HG02759 (cell line): ENCODE data around the gene SMC4.
"Not testable (repeated sequence)": the region's sequence is repeated elsewhere in the genome, so short reads cannot be mapped to it uniquely, and the experiment has no call there.

Source experiments
- ATAC-seq: cut with Tn5 transposase; IDR thresholded peaks from one replicate; pipeline ENCODE4 v1.9.1; 2021; ENCODE audit warnings: mild to moderate bottlenecking, moderate library complexity; ENCODE audit not compliant: unreplicated experiment

The SMC4 gene

GRCh38 chr3:160399125-160400029, at the start of gene SMC4, which contains the start of gene IFT80:
TSS of gene SMC4 (plus strand) at chr3:160399650. CDS start at chr3:160400827, 1,177 bp downstream.
TSS of gene IFT80 (minus strand) at chr3:160399225. CDS start at chr3:160384600, 14,625 bp downstream.
- ATAC-seq = peak; percentile 91

DNA sequence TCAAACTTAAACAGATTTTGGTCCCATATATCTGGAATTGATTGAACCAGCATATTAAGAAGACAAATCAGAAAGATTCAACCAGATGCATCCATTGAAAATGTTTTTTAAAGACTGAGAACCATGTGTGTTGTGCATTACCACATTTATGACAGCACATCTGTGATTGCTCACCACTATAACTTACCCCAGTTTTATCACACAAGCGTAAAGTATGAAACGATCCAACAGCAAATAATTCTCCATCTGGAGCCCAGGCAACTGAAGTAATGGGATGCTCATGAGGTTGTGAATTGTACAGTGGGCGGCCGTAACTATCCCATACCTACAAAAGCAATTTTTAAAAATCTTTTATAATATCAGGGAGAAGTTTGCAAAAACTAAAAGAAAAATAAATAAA, 43.6 kb upstream of the SMC4 start:
- ATAC-seq = no peak

GRCh38 chr3:160362896-160363295, 36.6 kb upstream of the SMC4 start:
- ATAC-seq = not testable (repeated sequence)

GRCh38 chr3:160365869-160366522, 33.5 kb upstream of the SMC4 start:
- ATAC-seq = no peak

DNA sequence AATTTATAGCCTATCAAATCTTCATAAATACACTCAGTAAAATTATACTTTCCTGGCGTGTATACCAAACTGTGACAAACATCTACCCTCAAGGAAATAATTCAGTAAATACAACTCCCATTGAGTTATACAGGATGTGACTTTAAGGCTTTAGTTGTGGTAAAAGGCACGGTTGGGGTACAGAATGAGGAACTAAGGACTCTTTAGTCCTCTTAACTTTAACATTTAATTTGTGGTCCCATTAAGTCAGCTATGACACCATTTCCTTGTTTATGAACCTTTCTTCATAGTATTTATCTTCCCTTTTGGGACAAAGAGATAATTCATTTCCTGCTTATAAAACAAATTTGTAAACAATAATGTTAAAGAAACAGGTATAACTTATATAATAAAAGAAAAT, 30.6 kb upstream of the SMC4 start:
- ATAC-seq = peak; percentile 49

- no peak for ATAC-seq
Measured at GRCh38 chr3:160369784-160370183, 29.7 kb upstream of the SMC4 start.

DNA sequence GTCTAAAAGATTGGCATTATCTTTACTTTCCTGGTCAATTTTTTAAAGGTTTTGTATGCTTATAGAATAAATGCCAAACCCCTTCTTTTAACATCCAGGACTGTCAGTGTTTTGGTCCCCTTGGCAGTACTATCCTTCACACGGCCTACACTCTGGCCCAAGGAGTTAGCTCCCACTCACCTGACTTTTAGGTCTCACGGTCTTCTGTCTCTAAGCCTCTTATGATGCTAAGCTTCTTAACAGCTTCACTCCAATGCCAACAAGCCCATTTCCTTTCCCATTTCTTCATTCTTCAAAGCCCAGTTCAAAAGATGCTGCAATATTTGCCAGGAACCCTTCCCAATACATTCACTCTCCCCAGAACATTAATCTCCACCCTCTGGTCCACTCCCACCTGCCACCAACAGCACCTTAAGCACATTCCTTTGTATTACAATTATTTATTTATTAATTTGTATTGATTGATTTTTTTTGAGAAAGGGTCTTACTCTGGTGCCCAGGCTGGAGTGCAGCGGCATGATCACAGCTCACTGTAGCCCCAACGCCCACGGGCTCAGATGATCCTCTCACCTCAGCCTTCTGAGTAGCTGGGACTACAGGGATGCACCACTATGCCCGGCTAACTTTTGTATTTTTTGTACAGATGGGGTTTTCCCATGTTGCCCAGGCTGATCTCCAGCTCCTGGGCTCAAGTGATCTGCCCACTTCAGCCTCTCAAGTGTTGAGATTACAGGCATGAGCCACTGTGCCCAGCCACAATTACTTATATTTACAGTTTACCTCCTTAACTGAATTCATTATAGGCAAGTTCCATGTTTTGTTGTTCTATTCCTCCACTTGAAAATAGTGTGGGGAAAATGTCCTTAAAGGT, 28.2 kb upstream of the SMC4 start:
- no peak for ATAC-seq

- ATAC-seq = no peak
Measured at GRCh38 chr3:160372780-160373179, 26.7 kb upstream of the SMC4 start.

DNA sequence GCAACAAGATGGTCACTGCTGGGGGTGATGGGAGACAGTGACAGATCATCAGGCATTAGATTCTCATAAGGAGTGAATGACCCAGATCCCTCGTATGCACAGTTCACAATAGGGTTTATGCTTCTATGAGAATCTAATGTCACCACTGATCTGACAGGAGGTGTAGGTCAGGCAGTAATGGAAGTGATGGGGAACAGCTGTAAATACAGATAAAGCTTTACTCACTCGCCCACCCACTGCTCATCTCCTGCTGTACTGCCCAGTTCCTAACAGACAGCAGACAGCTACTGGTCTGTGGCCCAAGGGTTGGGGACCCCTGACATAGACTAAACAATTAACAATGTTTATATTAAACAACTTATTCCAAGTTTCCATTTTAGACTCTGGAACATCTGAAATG, 25.8 kb upstream of the SMC4 start:
- no peak for ATAC-seq

DNA sequence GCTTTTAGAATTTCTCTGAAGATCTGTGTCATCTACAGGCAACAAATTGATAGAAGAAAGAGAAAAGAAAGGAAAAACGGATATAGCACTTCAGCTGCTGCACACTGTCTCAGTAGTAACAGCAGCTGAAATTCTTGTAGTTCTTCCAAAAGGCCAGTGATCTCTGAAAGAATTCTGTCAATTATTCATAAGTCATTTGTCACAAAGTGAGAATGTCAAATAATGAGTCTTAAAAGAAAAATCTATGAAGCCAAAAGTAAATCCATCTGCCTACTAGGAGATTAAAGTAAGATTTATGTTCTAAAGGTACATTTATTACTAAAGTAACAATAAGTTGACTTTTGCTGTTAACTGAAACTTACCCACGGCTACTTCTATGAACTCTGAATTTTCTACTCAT, 25.0 kb upstream of the SMC4 start:
- ATAC-seq = no peak

DNA sequence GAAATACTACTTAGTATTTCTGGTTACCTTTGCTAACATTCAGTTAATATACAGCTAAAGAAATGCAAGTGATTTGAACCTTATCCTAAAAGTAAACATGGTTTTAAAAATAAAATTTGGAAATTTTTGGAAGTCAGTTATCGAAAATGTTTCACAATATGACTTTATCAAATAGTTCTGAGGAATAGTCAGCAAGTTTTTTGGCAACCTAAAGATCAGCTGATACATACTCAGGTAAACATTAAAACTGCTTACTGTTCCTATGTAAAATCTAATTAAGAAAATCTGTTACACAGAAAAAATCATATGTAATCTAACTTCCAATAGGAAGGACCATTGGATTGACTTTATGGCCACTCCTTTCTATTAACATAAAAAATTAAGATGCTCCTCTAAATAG, 24.5 kb upstream of the SMC4 start:
- ATAC-seq = no peak

DNA sequence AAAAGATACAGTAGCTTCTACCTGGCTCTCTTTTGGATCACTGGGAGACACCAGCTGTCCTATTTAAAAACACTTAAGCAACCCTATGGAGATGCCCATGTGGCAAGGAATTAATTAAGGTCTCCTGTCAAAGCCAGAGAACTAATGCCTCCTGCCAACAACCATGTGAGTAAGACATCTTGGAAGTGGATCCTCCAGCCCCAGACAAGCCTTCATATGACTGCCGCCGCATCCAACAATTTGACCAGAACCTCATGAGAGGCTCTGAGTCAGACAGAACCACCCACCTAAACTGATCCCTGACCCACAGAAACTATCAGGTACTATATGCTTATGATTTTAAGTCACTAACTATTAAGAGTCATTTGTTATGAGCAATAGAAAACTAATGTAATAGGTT, 22.8 kb upstream of the SMC4 start:
- ATAC-seq = no peak

DNA sequence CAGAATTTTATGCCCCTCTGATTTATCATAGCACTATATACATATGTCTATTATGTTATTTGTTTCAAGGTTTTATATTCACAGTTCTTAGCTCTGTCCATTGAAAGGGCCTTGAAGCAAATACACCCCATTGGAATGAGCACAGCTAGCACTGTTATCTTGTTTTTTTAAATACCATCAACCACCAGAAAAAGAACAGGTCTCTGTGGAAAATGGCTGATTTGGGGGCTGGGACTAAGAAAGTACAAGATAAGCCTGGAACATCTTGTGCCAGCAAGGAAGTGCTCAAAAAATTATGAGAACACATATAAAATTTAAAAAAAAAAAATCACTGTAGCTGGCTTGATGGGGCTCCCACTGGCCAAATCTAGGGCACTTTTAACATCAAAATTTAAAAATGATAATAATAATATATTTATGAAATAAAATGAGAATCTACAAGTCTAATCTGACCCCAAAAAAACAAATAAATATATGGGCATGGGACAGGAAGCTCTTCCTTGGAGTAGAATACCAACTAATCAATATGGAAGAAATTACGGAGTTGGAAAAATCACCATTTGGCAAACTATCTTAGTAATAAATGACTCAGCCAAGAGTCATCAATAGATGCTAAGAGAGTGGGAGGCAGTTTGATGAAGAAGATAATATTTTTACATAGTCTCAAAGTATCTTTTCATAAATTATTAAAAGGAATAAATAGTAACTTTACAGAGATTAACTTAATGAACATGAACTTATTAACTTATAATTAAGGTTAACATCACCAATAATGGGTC, 20.9 kb upstream of the SMC4 start:
- no peak for ATAC-seq

DNA sequence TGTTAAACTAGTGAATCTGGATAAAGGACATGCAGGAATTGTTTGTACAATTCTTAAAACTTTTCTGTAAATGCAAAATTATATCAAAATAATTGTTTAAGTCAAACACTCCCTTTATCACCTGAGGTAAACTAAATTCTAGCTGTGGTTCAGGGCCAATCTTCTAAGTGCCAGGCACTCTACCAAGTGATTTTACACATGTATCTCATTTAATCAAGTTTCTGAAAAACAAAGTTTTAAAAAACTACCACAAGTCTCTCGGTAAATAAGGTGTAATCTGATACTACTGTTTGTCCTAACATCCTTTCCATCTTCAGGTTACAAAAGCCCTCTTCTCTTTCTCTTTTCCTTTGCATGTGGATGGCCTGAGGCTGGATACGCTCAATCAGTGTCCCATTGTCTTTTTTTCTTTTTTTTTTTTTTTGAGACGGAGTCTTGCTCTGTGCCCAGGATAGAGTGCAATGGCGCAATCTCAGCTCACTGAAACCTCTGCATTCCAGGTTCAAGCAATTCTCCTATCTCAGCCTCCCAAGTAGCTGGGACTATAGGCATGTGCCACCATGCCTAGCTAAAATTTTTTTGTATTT, 19.7 kb upstream of the SMC4 start:
- no peak for ATAC-seq

GRCh38 chr3:160381470-160381869, 18.0 kb upstream of the SMC4 start:
- no peak for ATAC-seq

DNA sequence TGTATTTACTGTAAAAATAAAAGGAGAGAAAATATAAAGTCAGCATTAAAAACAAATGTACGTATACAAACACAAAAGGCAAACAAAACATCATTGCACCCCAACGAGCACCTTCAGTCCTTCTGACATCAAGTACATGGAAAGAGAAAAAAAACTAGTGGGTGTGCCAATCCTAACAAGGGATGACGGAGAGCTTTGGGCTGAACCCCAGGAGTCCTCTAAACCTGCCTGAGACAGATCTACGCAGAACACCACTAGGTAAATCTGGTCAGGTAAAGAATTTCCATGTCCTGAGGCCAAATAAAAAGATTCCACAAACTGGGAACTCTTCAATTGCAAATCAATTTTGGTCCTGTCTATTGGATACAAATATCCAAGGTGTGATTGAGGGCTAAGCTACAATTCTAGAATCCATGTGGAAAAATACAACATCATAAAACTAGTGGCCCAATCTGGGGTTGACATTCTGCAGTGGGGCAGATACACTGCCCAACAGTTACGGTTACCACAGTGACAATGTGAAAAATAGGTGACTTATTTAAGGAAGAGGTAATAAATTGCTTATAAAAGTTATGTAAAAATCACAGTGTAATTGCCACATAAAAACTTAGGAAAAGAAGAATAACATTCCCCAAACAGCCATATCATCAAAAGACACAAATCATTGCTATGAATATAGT, 14.7 kb upstream of the SMC4 start:
- ATAC-seq = no peak

DNA sequence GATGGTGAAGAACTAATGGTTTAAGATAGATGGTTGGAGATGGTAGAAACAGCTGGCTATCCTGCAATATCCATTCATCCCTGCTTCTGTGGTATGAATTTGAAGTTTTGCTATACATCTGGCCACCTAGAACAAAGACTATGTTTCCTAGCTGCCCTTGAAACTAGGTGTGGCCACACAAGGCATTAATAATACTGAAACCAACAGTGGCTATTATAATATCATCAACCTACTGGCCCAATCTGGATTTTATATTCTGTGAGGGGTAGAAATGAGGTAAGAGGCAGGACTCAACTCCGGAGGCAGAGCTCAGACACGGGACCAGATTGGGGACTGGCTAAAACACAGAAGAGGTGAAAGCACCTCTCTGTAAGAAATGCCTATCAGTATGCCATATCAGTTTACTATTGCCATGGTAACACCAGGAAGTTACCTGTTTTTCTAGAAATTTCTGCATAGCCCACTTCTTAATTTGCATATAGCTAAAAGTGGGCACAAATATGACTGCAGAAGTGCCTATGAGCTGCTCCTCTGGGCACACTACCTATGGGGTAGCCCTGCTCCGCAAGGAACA, 8.8 kb upstream of the SMC4 start:
- no peak for ATAC-seq

GRCh38 chr3:160392798-160393197, 6.7 kb upstream of the SMC4 start:
- ATAC-seq = no peak

DNA sequence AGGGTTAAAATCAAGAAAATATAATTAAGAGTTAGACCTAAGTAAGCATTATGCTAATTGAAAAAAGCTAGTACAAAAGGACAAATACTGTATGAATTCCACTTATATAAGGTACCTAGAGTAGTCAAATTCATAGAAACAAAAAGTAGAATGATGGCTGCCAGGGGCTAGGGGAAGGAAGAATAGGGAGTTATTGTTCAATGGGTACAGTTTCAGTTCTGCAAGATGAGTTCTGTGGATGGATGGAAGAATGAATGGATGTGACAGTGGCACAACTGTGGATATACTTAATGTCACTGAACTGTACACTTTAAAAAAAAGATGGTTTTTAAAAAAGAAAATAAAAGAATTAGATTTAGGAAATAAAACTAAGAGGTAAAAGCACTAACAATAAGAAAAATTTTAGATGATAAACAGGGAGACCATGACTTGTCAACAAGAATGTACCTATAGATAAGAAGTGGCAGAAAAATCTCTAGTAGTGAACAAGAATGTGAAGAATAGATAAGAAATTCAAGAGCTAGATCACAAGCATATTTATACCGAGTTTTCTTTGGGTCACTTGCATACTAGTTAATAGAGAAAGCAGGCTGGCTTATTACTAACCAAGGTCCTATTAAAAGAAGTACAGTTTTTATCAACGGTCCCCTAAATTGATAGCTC, 6.0 kb upstream of the SMC4 start:
- ATAC-seq = no peak
